Measurements from ENCODE around the gene PIGS. TPM values are rescaled to one million over a fixed set of nuclear protein-coding genes. Genes with fewer than 3 reads are reported as not detected.
A peak's percentile ranks its signal among the peaks of the same experiment; 100 is the strongest.

Gene PIGS
- total RNA-seq, 1 donor from 2014 or later = 65.0 TPM

DNA sequence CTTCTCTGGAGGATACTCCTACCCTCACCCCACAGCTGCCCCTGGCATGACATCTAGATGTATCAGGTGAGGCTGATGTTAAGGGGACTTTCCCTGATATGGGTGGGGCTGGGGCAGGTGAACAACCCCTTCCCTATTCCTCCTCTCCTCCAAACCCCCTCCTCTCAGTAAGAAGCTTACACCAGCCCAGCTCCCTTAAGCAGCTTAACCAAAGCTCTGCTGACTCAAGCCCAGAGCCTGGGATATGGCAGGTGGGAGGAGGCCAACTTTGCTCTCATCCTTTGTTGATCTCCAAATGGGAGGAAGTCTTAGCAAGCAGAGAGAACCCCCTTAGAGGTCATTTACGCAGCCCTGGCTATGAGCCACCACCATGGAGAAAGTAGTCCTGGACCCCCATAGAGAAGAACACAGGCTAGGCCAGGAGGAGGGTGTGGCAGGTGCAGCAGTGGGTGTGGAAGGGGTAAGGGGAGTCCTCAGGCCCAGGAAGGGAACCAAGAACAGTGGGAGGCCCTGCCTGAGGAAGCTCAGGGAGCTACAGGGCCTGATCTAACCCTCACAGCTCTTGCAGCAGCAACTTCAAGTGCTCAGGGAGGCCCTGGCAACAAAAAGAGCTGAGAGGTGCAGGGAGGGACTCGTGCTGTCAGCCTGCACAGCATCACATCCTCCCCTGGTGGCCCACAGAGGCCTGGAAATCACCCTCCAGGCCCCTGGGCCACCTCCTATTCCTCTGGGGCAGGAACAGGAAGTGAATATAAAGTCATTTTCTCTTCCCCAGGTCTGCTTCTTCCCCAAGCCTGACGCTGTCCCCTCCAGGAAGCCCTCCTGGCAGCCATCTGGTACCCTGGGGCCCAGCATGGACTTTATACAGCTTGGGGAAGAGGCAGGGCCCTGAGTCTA, 21.8 kb downstream of the PIGS start:
- Mint-ChIP-seq H3K4me3 (ENCODE audit: low read depth) (no peak overlapping the region), H3K9me3 (ENCODE audit: low read depth) (no peaks in the 10 kb centered on the region), H3K36me3 (ENCODE audit: insufficient read depth) (peaks cover 10% of the 10 kb centered on the region), H3K27me3 (no peaks in the 10 kb centered on the region), H3K27ac (no peak overlapping the region), H3K4me1 (ENCODE audit: low read depth) (peaks cover 16% of the 10 kb centered on the region)
- no peak for TF ChIP-seq CTCF (IDR thresholded peaks at IDR 0.05; ENCODE audit: unreplicated experiment)
- DNase-seq (ENCODE audit: low spot score, unreplicated experiment) = no peak

DNA sequence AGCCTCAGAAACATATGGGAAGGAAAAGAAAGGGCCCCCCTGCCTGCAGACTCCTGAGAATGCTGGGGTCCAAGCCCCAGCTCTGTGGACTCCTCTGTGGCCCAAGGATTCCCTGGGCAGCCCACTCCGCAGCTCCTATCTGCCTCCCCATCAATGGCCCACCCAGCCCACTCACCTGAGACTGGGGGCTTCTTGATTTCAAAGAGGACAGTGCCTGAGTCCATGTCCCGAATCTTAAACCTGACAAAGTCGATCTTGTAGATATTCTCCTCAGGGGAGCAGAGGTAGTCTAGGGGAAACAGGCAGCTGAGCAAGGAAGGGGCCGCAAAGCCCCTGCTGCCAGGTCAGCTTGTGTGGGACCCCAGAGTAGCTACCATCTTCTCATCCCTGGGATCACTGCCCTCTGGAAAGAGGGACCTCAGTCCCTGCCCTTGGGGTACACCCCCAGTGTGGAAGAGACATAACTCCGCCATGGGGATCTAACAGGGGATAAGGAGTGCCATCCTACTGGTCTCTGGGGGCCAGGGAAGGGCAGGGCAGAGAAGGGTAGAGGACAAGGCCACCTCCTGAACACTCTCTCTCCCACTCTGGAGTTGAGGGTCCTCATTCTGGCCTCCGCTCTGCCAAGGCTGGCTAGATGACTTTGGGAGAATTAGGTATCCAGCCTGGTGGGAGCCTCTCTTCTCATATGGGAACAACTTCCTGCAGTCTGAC, 22.8 kb downstream of the PIGS start:
- no peaks in the 10 kb centered on the region for H3K9me3 Mint-ChIP-seq (ENCODE audit: low read depth)
- no peak overlapping the region for H3K4me3 Mint-ChIP-seq (ENCODE audit: low read depth)
- no peak overlapping the region for H3K27ac Mint-ChIP-seq
- H3K27me3 Mint-ChIP-seq = no peaks in the 10 kb centered on the region
- peaks cover 3% of the 10 kb centered on the region for H3K36me3 Mint-ChIP-seq (ENCODE audit: insufficient read depth)
- peaks cover 13% of the 10 kb centered on the region for H3K4me1 Mint-ChIP-seq (ENCODE audit: low read depth)
- no peak for TF ChIP-seq CTCF (IDR thresholded peaks at IDR 0.05; ENCODE audit: unreplicated experiment)
- DNase-seq (ENCODE audit: low spot score, unreplicated experiment) = no peak

DNA sequence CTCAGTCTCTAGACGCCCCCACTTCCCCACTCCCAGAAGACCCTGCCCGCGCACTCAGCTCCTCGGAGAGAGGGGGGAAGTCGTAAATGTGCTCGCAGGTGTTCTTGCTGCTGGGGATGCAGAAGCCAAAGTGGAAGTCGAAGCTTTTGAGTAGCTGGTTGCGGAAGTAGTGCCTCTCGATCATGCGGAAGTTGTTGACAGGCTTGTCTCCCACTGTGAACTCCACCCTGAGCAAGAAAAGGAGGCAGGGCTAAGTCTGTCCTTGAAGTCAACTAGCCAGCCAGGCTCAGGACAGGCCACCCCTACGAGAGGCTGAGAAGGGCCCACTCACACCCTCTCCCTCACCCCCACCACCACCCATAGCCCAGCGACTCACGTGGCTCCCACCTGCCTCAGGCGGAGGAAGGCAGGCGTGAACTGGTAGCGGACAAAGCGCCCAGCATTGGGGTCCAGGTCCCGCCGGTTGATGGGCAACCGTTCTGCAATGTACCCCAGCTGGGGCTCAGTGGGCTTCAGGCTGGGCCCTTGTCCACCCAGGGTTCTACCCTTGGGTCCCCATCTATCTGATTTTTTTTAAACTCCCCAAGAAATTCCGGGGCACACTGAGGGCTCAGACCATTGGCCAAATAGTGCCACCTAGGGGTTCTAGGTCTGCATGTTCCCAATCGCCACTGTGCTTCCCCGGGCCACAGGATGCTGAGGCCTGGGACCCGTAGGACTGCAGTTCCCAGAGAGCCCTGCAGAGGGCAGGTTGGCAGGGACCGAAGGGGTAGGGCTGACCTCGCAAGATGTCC, 23.5 kb downstream of the PIGS start:
- Mint-ChIP-seq H3K9me3 (ENCODE audit: low read depth) (no peaks in the 10 kb centered on the region), H3K4me1 (ENCODE audit: low read depth) (peaks cover 11% of the 10 kb centered on the region), H3K4me3 (ENCODE audit: low read depth) (no peak overlapping the region), H3K27me3 (no peaks in the 10 kb centered on the region), H3K36me3 (ENCODE audit: insufficient read depth) (peaks cover 1% of the 10 kb centered on the region), H3K27ac (no peak overlapping the region)
- peak; percentile 81 for TF ChIP-seq CTCF (IDR thresholded peaks at IDR 0.05; ENCODE audit: unreplicated experiment)
- DNase-seq (ENCODE audit: low spot score, unreplicated experiment) = peak; percentile 59

DNA sequence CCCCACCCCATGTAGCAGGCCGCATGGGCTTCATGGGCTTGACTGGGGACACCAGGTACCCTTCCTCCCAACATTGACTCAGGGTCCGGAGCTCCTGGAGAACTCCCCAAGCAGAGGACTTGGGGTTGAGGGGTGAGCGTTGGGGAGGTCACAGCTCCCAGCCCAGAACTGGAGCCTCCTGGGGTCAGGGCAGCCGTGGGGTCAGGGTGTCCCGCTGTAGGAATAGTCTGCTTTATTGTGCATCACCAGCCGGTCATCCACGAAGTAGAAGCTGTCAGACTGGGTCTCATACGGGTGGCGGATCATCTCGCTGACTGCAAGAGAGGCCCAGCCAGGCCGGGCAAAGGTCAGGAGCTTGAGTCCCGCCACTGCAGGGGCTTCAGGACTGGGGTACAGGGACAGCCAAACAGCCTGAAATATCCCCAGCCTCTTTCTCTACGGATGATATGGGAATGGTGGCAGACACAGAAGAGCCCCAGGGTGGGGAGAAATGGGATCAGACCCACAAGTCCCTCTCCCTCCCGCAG, 24.2 kb downstream of the PIGS start:
- peaks cover 8% of the 10 kb centered on the region for H3K4me1 Mint-ChIP-seq (ENCODE audit: low read depth)
- no peak for TF ChIP-seq CTCF (IDR thresholded peaks at IDR 0.05; ENCODE audit: unreplicated experiment)

More for the DNA sequence above, 24.2 kb downstream of the PIGS start:
- no peak for DNase-seq (ENCODE audit: low spot score, unreplicated experiment)
- Mint-ChIP-seq H3K4me3 (ENCODE audit: low read depth) (no peak overlapping the region), H3K27ac (no peak overlapping the region), H3K27me3 (no peaks in the 10 kb centered on the region), H3K9me3 (ENCODE audit: low read depth) (no peaks in the 10 kb centered on the region), H3K36me3 (ENCODE audit: insufficient read depth) (peaks cover 1% of the 10 kb centered on the region)
